OCI-LY1 (cell line): ENCODE measurements around the gene RBM47.
A peak's percentile ranks its signal among the peaks of the same experiment; 100 is the strongest.

ENCODE experiments used
- H2AFZ ChIP-seq: fragments of 200-600 bp; sonication (generic), shearing (Covaris generic); 2 replicates; pipeline ENCODE4 v1.6.0; 2014; ENCODE audit warnings: antibody characterized with exemption, mild to moderate bottlenecking, low read length
- H3F3A ChIP-seq: fragments of 200-600 bp; sonication (generic), shearing (Covaris generic); 2 replicates; pipeline ENCODE4 v1.6.0; 2014; ENCODE audit warnings: mild to moderate bottlenecking, antibody characterized with exemption, low read length, moderate library complexity; ENCODE audit not compliant: insufficient read depth
- H3K27ac ChIP-seq: fragments of 200-600 bp; sonication (generic); 2 replicates; pipeline ENCODE4 v1.5.1; 2014; ENCODE audit warnings: low read length, mixed run types, mild to moderate bottlenecking, low read depth; ENCODE audit not compliant: poor library complexity, severe bottlenecking
- H3K27me3 ChIP-seq: fragments of 200-600 bp; sonication (generic); 2 replicates; pipeline ENCODE4 v1.6.0; 2014; ENCODE audit warnings: antibody characterized with exemption, mild to moderate bottlenecking, low read length, moderate library complexity; ENCODE audit not compliant: insufficient read depth
- H3K36me3 ChIP-seq: fragments of 200-600 bp; sonication (generic); 2 replicates; pipeline ENCODE4 v1.6.1; 2014; ENCODE audit warnings: mild to moderate bottlenecking, antibody characterized with exemption, low read length, moderate library complexity, mixed read lengths; ENCODE audit not compliant: insufficient read depth
- H3K4me1 ChIP-seq: fragments of 200-600 bp; sonication (generic); 2 replicates; pipeline ENCODE4 v1.5.1; 2014; ENCODE audit warnings: mild to moderate bottlenecking, low read length, moderate library complexity; ENCODE audit not compliant: insufficient read depth, severe bottlenecking
- H3K4me2 ChIP-seq: fragments of 200-600 bp; sonication (generic), shearing (Covaris generic); 2 replicates; pipeline ENCODE4 v1.6.1; 2014; ENCODE audit warnings: low read length
- H3K4me3 ChIP-seq: fragments of 200-600 bp; sonication (generic); 2 replicates; pipeline ENCODE4 v1.5.1; 2014; ENCODE audit warnings: low read length, low read depth, mild to moderate bottlenecking, mixed read lengths; ENCODE audit not compliant: poor library complexity, severe bottlenecking
- H3K79me2 ChIP-seq: fragments of 200-600 bp; shearing (Covaris generic); 2 replicates; pipeline ENCODE4 v1.6.1; 2016; ENCODE audit warnings: mixed run types, low read length, mixed read lengths; ENCODE audit not compliant: insufficient read depth
- H3K9ac ChIP-seq: fragments of 200-600 bp; sonication (generic), shearing (Covaris generic); 2 replicates; pipeline ENCODE4 v1.6.1; 2014; ENCODE audit warnings: mild to moderate bottlenecking, low read length, mixed read lengths
- H3K9me2 ChIP-seq: fragments of 200-600 bp; sonication (generic), shearing (Covaris generic); 2 replicates; pipeline ENCODE4 v1.6.1; 2014; ENCODE audit warnings: low read depth, mild to moderate bottlenecking, low read length, mixed read lengths
- H3K9me3 ChIP-seq: fragments of 200-600 bp; shearing (Covaris generic); 2 replicates; pipeline ENCODE4 v1.6.1; 2014; ENCODE audit warnings: low read length, mixed read lengths
- H4K20me1 ChIP-seq: fragments of 200-600 bp; sonication (generic), shearing (Covaris generic); 2 replicates; pipeline ENCODE4 v1.6.0; 2016; ENCODE audit warnings: mild to moderate bottlenecking, low read length; ENCODE audit not compliant: insufficient read depth
- EZH2 ChIP-seq: fragments of 200-600 bp; sonication (generic), shearing (Covaris generic); IDR thresholded peaks from 2 replicates; pipeline ENCODE4 v1.8.0; 2017; ENCODE audit warnings: borderline replicate concordance, mixed run types, mild to moderate bottlenecking, antibody characterized with exemption, low read length, moderate library complexity, mixed read lengths
- TF ChIP-seq, protein P1 (sequence below): fragments of 200-600 bp; sonication (generic), shearing (Covaris generic); IDR thresholded peaks from 2 replicates; pipeline ENCODE4 v1.5.1; 2017; ENCODE audit warnings: mild to moderate bottlenecking, antibody characterized with exemption, low read length, moderate library complexity, mixed read lengths

RBM47 gene

DNA sequence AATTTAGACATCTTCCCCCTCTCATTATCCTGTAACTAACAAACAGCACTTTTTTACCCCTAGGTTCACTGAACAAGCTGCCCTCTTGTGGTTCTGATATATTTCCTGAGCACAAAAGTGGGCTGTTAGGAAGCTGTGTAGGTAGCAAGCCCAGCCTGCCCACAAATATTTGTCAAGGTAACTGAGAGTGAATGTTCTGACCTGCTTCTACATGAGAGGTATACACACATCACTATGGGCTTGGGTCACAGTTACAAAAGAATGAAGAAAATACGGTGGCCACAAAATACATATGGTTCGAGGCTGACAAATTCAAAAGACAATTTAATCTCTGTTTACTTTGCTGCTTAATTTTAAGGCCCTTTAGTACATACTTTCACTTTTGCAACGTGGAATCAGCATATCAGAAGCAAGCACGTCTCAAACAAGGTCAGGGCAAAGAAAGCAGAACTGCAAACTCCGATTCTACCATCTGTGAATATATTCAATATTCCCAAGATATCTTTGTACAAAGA is 78.7 kb downstream of the RBM47 start:
- no peak for TF ChIP-seq EZH2
- TF ChIP-seq, protein P1, sequence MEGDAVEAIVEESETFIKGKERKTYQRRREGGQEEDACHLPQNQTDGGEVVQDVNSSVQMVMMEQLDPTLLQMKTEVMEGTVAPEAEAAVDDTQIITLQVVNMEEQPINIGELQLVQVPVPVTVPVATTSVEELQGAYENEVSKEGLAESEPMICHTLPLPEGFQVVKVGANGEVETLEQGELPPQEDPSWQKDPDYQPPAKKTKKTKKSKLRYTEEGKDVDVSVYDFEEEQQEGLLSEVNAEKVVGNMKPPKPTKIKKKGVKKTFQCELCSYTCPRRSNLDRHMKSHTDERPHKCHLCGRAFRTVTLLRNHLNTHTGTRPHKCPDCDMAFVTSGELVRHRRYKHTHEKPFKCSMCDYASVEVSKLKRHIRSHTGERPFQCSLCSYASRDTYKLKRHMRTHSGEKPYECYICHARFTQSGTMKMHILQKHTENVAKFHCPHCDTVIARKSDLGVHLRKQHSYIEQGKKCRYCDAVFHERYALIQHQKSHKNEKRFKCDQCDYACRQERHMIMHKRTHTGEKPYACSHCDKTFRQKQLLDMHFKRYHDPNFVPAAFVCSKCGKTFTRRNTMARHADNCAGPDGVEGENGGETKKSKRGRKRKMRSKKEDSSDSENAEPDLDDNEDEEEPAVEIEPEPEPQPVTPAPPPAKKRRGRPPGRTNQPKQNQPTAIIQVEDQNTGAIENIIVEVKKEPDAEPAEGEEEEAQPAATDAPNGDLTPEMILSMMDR: peak; percentile 54
- Histone ChIP-seq H2AFZ (no peak overlapping the region), H3K27ac (no peak overlapping the region), H3K9me3 (no peaks in the 10 kb centered on the region), H3K9ac (no peak overlapping the region), H3K4me1 (peaks cover 11% of the 10 kb centered on the region), H4K20me1 (no peaks in the 10 kb centered on the region), H3K27me3 (no peaks in the 10 kb centered on the region), H3K79me2 (no peaks in the 10 kb centered on the region), H3K36me3 (no peaks in the 10 kb centered on the region), H3K4me2 (peak overlapping the region; percentile 35; the same call in 1 of the 2 replicates), H3K9me2 (no peaks in the 10 kb centered on the region), H3F3A (no peaks in the 10 kb centered on the region), H3K4me3 (peak overlapping the region; percentile 9)

DNA sequence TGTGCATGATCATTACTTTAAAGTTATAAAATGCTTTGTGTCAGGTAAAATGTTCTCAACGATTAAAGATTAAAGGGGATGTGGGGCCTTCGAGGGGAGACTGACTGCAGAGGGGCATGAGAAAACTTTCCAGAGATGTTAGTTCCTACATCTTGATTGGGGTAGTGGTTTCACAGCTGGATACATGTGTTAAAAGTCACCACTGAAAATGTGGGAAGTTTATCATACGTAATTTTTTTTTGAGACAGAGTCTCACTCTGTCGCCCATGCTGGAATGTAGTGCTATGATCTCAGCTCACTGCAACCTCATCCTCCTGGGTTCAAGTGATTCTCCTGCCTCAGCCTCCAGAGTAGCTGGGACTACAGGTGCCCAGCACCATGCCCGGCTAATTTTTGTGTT is 79.5 kb downstream of the RBM47 start:
- H3K4me1 ChIP-seq: peaks cover 11% of the 10 kb centered on the region
- H3K9me3 ChIP-seq: no peaks in the 10 kb centered on the region
- no peaks in the 10 kb centered on the region for H3K79me2 ChIP-seq
- no peaks in the 10 kb centered on the region for H4K20me1 ChIP-seq
- no peak for TF ChIP-seq EZH2
- TF ChIP-seq, protein P1: no peak
- no peak overlapping the region for H3K4me2 ChIP-seq
- no peaks in the 10 kb centered on the region for H3K27me3 ChIP-seq
- H3K9ac ChIP-seq: no peak overlapping the region
- no peaks in the 10 kb centered on the region for H3F3A ChIP-seq
- H2AFZ ChIP-seq: no peak overlapping the region
- no peak overlapping the region for H3K4me3 ChIP-seq
- no peaks in the 10 kb centered on the region for H3K36me3 ChIP-seq
- no peak overlapping the region for H3K27ac ChIP-seq
- no peaks in the 10 kb centered on the region for H3K9me2 ChIP-seq

DNA sequence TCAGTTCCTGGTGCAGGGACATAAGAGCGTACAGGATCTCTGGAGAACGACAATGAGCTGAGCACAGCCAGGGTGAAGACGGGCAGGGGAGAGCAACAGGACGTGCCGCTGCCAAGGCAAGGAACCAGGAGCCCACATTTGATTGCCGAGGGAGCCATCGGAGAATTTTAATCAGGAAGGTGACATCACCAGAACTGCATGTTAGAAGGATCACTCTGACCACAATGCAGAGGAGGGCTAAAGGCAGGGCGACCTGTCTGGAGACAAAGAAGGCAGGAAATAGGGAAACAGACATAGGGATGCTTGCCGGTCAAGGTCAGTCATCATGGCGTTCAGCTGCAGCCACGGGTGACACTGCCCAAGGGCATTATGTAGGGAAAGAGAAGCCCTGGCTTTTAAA is 81.4 kb downstream of the RBM47 start:
- no peak overlapping the region for H3K27ac ChIP-seq
- TF ChIP-seq, protein P1: no peak
- no peak for TF ChIP-seq EZH2

More for the DNA sequence above, 81.4 kb downstream of the RBM47 start:
- Histone ChIP-seq H2AFZ (no peak overlapping the region), H3K9me3 (no peaks in the 10 kb centered on the region), H3F3A (no peaks in the 10 kb centered on the region), H3K9ac (no peak overlapping the region), H3K4me1 (peaks cover 6% of the 10 kb centered on the region), H3K27me3 (no peaks in the 10 kb centered on the region), H3K4me2 (no peak overlapping the region), H3K79me2 (no peaks in the 10 kb centered on the region), H3K4me3 (no peak overlapping the region), H4K20me1 (no peaks in the 10 kb centered on the region), H3K9me2 (no peaks in the 10 kb centered on the region), H3K36me3 (no peaks in the 10 kb centered on the region)
